DND-41 (cell line): ENCODE results near the gene MIPEP.

Experiments
- ATAC-seq: fragments of 200-7000 bp; cut with Tn5 transposase; 3 replicates; pipeline ENCODE4 v1.9.1; 2021; ENCODE audit warnings: low read depth; ENCODE audit not compliant: insufficient read depth
- DNase-seq: peaks from one replicate; pipeline ENCODE4 v3.0.0-alpha.2; 2020
- H2AFZ ChIP-seq: 2 replicates; pipeline ENCODE4 v1.6.0; 2012; ENCODE audit warnings: low read depth, low read length
- H3K27ac ChIP-seq: 2 replicates; pipeline ENCODE4 v1.5.1; 2012; ENCODE audit warnings: low read length, inconsistent platforms
- H3K27me3 ChIP-seq: fragments of 200-600 bp; sonication (generic); 2 replicates; pipeline ENCODE4 v1.6.0; 2012; ENCODE audit warnings: low read length, mild to moderate bottlenecking, inconsistent platforms; ENCODE audit not compliant: insufficient read depth, poor library complexity
- H3K36me3 ChIP-seq: 2 replicates; pipeline ENCODE4 v1.5.1; 2012; ENCODE audit warnings: low read length, inconsistent platforms; ENCODE audit not compliant: insufficient read depth
- H3K4me1 ChIP-seq: 2 replicates; pipeline ENCODE4 v1.5.1; 2012; ENCODE audit warnings: mild to moderate bottlenecking, low read length; ENCODE audit not compliant: insufficient read depth
- H3K4me2 ChIP-seq: 2 replicates; pipeline ENCODE4 v1.6.0; 2012; ENCODE audit warnings: mild to moderate bottlenecking, moderate library complexity, low read length, inconsistent platforms; ENCODE audit not compliant: insufficient read depth
- H3K4me3 ChIP-seq, 2 experiments: fragments of 200-600 bp in 1 of 2; shearing (Covaris generic) in 1 of 2; 2 replicates each; pipeline ENCODE4 v1.5.1; 2012 to 2016; ENCODE audit warnings: inconsistent platforms in 2 of 2, low read length in 2 of 2, mild to moderate bottlenecking in 2 of 2, low read depth in 1 of 2, moderate library complexity in 1 of 2
- H3K79me2 ChIP-seq: 2 replicates; pipeline ENCODE4 v1.6.0; 2012; ENCODE audit warnings: low read length, inconsistent platforms; ENCODE audit not compliant: insufficient read depth
- H3K9ac ChIP-seq: 2 replicates; pipeline ENCODE4 v1.6.0; 2012; ENCODE audit warnings: low read depth, mild to moderate bottlenecking, inconsistent platforms, low read length, moderate library complexity
- H3K9me3 ChIP-seq: 2 replicates; pipeline ENCODE4 v1.5.1; 2012; ENCODE audit warnings: low read length, moderate library complexity, mild to moderate bottlenecking, inconsistent platforms; ENCODE audit not compliant: insufficient read depth, severe bottlenecking
- H4K20me1 ChIP-seq: 2 replicates; pipeline ENCODE4 v1.6.0; 2012; ENCODE audit warnings: low read length; ENCODE audit not compliant: insufficient read depth
- EZH2 ChIP-seq: IDR thresholded peaks from 3 replicates; pipeline ENCODE4 v1.6.1; 2012; ENCODE audit warnings: borderline replicate concordance, low read depth, mild to moderate bottlenecking, moderate library complexity, low read length, inconsistent platforms; ENCODE audit not compliant: severe bottlenecking
- TF ChIP-seq, protein P1 (sequence below): IDR thresholded peaks from 2 replicates; pipeline ENCODE4 v1.5.1; 2012; ENCODE audit warnings: borderline replicate concordance, low read length, moderate library complexity, mild to moderate bottlenecking; ENCODE audit not compliant: poor library complexity, severe bottlenecking; ENCODE audit errors: extremely low read depth

MIPEP gene

DNA sequence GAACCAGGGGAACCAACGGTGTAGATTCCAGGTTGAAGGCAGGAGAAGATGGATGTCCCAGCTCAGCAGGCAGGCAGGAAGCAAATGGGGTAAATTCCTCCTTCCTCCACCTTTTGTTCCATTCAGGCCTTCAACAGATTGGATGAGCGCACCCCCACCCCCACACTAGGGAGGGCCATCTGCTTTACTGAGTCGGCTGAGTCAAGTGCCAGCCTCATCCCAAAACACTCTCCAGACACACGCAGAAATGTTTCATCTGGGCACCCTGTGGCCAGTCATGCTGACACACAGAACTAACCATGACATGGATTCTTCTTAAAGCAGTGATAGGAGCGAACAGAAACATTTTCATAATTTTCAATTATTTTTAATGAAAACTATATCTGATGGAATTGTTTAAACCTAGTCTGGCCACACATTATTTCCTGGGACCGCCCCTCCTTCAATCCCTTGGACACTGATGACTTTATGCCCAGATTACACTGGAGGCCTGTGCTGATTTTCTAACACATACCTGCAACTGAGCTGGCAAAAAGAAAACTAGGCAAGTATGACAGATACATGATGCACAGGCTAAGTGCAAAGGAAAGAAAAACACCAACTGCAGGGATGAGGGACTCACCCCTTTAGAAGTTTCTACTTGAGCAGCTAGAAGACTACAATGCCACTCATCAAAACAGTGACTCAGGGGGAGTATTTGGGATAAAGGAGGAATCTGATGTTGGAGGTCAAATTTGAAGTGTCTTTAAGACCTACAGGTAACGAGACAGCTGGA is 164.8 kb downstream of the MIPEP start:
- Histone ChIP-seq H2AFZ (no peak overlapping the region), H3K9me3 (no peaks in the 10 kb centered on the region), H3K79me2 (no peaks in the 10 kb centered on the region), H3K4me3 (no peak overlapping the region), H3K36me3 (peaks cover 3% of the 10 kb centered on the region; the same call in 1 of the 2 replicates), H3K27me3 (no peaks in the 10 kb centered on the region), H3K4me1 (no peaks in the 10 kb centered on the region), H4K20me1 (no peaks in the 10 kb centered on the region), H3K4me2 (no peak overlapping the region), H3K9ac (no peak overlapping the region), H3K27ac (no peak overlapping the region)
- ATAC-seq: no peak
- DNase-seq: no peak
- TF ChIP-seq EZH2: no peak
- TF ChIP-seq, protein P1, sequence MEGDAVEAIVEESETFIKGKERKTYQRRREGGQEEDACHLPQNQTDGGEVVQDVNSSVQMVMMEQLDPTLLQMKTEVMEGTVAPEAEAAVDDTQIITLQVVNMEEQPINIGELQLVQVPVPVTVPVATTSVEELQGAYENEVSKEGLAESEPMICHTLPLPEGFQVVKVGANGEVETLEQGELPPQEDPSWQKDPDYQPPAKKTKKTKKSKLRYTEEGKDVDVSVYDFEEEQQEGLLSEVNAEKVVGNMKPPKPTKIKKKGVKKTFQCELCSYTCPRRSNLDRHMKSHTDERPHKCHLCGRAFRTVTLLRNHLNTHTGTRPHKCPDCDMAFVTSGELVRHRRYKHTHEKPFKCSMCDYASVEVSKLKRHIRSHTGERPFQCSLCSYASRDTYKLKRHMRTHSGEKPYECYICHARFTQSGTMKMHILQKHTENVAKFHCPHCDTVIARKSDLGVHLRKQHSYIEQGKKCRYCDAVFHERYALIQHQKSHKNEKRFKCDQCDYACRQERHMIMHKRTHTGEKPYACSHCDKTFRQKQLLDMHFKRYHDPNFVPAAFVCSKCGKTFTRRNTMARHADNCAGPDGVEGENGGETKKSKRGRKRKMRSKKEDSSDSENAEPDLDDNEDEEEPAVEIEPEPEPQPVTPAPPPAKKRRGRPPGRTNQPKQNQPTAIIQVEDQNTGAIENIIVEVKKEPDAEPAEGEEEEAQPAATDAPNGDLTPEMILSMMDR: no peak

DNA sequence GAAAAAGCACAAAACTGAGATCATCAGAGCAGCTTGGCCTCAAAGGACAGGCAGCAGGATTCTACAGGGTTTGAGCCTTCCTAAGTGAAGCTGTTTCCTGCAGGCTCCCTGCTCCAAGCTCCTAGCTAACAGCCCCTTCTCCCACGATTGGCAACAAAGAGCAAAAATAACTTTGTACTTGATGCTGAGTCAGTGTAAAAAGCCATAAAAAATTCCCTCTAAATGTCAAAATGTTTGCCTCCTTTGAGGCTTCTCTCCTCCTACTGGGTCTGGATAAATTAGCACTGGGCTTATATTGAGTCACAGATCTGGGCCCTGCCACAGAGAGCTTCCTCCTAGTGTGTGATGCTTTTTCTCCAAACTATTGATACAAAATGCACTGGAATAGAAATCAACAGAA is 165.7 kb downstream of the MIPEP start:
- no peaks in the 10 kb centered on the region for H3K79me2 ChIP-seq
- H3K9ac ChIP-seq: no peak overlapping the region
- ATAC-seq (no peak), DNase-seq (no peak)
- no peak for TF ChIP-seq EZH2
- TF ChIP-seq, protein P1: no peak
- no peak overlapping the region for H3K4me2 ChIP-seq
- H3K9me3 ChIP-seq: no peaks in the 10 kb centered on the region
- H3K27ac ChIP-seq: no peak overlapping the region
- no peak overlapping the region for H3K4me3 ChIP-seq
- H3K36me3 ChIP-seq: no peaks in the 10 kb centered on the region
- no peak overlapping the region for H2AFZ ChIP-seq
- H3K4me1 ChIP-seq: no peaks in the 10 kb centered on the region
- no peaks in the 10 kb centered on the region for H4K20me1 ChIP-seq
- H3K27me3 ChIP-seq: no peaks in the 10 kb centered on the region

- Histone ChIP-seq H3K79me2 (no peaks in the 10 kb centered on the region), H3K9ac (no peak overlapping the region), H3K9me3 (no peaks in the 10 kb centered on the region), H3K27me3 (no peaks in the 10 kb centered on the region), H4K20me1 (no peaks in the 10 kb centered on the region), H3K27ac (no peak overlapping the region), H2AFZ (no peak overlapping the region), H3K36me3 (no peaks in the 10 kb centered on the region), H3K4me1 (no peaks in the 10 kb centered on the region), H3K4me3 (no peak overlapping the region), H3K4me2 (no peak overlapping the region)
- no peak for DNase-seq
- no peak for ATAC-seq
- no peak for TF ChIP-seq EZH2
- TF ChIP-seq, protein P1: no peak
These were observed 166.3 kb downstream of the MIPEP start for GRCh38 chr13:23722726-23723453.
